Lower leg skin (tissue), 3 donors: Measurements from ENCODE around the gene INIP.

Experiments
- CTCF ChIP-seq, 3 donors: fragments of 450-650 bp; IDR thresholded peaks; one replicate each; pipeline ENCODE4 v1.5.1; 2016; ENCODE audit warnings: antibody characterized with exemption in 3 of 3, mild to moderate bottlenecking in 3 of 3, moderate library complexity in 2 of 3
- POLR2A ChIP-seq, 2 donors: fragments of 450-650 bp; IDR thresholded peaks; one replicate each; pipeline ENCODE4 v1.6.1; 2016 to 2017; ENCODE audit warnings: antibody characterized with exemption in 2 of 2, mild to moderate bottlenecking in 1 of 2, moderate library complexity in 1 of 2

GRCh38 chr9:112757940-112758339 lies 40.0 kb upstream of the INIP start:
- TF ChIP-seq CTCF (IDR thresholded peaks at IDR 0.05) (no peak), POLR2A (IDR thresholded peaks at IDR 0.05) (no peak)
